IMR-90 (cell line): ENCODE data around the gene ELFN1.

ENCODE experiments used
- CEBPB ChIP-seq: IDR thresholded peaks from 2 replicates; pipeline ENCODE4 v1.6.1; 2012; ENCODE audit warnings: low read depth, low read length, improper control_type of control experiment
- MXI1 ChIP-seq: IDR thresholded peaks from 2 replicates; pipeline ENCODE4 v1.6.1; 2012; ENCODE audit warnings: low read depth, mild to moderate bottlenecking, low read length, moderate library complexity, borderline replicate concordance
- POLR2A ChIP-seq: IDR thresholded peaks from 2 replicates; pipeline ENCODE4 v1.6.1; 2012; ENCODE audit warnings: mild to moderate bottlenecking, low read depth, low read length
- RAD21 ChIP-seq: IDR thresholded peaks from 2 replicates; pipeline ENCODE4 v1.6.1; 2012; ENCODE audit warnings: low read length, improper control_type of control experiment
- SMC3 ChIP-seq: fragments of 150-350 bp; IDR thresholded peaks from 2 replicates; pipeline ENCODE4 v1.6.1; 2016; ENCODE audit warnings: low read depth, mild to moderate bottlenecking, antibody characterized with exemption, low read length, moderate library complexity
- TF ChIP-seq, protein P1 (sequence below): conservative IDR thresholded peaks from 2 replicates; pipeline ENCODE4 v1.5.1; 2012; ENCODE audit warnings: mild to moderate bottlenecking, low read depth, low read length, improper control_type of control experiment

DNA sequence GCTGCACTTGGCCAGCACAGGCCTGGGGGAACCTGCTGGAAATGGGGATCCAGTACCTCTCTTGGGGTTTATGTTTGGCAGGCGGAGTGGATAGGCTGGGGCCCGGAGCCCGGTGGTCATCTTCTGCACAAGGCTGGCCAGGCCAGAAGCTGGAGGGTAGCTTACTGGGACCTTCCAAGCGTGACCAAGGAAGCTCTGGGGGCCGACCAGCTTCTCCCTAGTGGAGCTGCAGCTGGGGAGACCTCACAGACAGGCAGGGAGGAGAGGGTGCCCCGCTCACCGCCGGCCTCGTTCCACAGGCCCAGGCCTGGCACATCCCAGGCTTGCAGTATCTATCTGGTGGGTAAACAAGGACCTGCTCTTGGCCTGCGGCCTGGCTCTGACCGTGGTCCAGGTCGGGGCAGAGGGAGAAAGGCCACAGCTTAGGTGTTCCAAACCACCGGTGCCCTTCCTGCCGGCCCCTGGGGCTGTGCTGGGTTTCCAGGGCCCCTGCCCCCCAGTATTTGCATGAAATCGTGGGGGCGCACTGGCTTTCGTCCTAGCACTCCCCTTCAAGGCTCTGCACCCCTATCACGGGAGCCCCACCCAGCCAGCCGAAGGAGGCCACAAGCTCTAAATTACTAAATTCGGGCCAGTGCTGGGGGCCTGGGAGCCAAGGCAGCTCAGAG is 1.5 kb upstream of the ELFN1 start:
- TF ChIP-seq, protein P1, sequence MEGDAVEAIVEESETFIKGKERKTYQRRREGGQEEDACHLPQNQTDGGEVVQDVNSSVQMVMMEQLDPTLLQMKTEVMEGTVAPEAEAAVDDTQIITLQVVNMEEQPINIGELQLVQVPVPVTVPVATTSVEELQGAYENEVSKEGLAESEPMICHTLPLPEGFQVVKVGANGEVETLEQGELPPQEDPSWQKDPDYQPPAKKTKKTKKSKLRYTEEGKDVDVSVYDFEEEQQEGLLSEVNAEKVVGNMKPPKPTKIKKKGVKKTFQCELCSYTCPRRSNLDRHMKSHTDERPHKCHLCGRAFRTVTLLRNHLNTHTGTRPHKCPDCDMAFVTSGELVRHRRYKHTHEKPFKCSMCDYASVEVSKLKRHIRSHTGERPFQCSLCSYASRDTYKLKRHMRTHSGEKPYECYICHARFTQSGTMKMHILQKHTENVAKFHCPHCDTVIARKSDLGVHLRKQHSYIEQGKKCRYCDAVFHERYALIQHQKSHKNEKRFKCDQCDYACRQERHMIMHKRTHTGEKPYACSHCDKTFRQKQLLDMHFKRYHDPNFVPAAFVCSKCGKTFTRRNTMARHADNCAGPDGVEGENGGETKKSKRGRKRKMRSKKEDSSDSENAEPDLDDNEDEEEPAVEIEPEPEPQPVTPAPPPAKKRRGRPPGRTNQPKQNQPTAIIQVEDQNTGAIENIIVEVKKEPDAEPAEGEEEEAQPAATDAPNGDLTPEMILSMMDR: no peak
- TF ChIP-seq RAD21 (no peak), MXI1 (no peak), POLR2A (no peak), CEBPB (no peak), SMC3 (no peak)
